ENCODE results near the gene P2RY12. TPM values are rescaled to one million over a fixed set of nuclear protein-coding genes. Genes with fewer than 3 reads are reported as not detected.

The P2RY12 gene
- total and polyA plus RNA-seq, 2 donors (not counting 1 experiment from before 2014, with no cell fraction given): 0.34 to 2.5 TPM

DNA sequence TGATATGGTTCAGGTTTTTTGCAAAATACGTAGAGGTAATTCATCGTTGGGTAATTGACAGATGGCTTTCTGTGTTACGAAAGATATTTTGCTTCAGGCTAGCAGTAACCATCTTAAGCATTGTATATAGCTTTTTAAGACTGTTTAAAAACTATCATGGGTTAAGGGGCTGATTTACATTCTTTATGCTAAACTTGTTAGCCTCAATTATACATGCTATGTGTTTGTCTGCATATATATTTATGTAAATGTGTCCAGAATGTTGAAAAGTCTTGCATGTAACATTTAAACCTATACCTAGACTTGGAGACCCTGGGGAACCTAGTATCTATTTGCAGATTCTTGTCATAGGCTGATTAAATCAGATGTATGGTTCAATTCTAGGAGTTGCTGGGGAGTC is 95.1 kb downstream of the P2RY12 start:
- DNase-seq (ENCODE audit: low read depth in 2 of 2): no peak
- Histone ChIP-seq H3K79me2 (ENCODE audit: control insufficient read depth, insufficient read depth, low read length) (no peaks in the 10 kb centered on the region), H3K27me3 (ENCODE audit: control insufficient read depth, insufficient read depth, low read length) (no peaks in the 10 kb centered on the region), H3K36me3 (ENCODE audit: control insufficient read depth, insufficient read depth, low read length) (no peaks in the 10 kb centered on the region), H3K4me2 (ENCODE audit: extremely low read depth, insufficient read depth, low read length) (no peak overlapping the region), H3K4me1 (ENCODE audit: control insufficient read depth, extremely low read depth, insufficient read depth, low read length) (no peaks in the 10 kb centered on the region), H3K27ac (ENCODE audit: insufficient read depth, low read length) (no peak overlapping the region), H4K20me1 (ENCODE audit: control insufficient read depth, extremely low read depth, insufficient read depth, low read length) (no peaks in the 10 kb centered on the region), H2AFZ (ENCODE audit: low read length) (no peak overlapping the region), H3K4me3 (replicated peaks in 1 of 4; ENCODE audit: control extremely low read depth in 1 of 4, insufficient read depth in 1 of 4, low read depth in 3 of 4, low read length in 4 of 4) (no peak overlapping the region), H3K9me3 (ENCODE audit: control insufficient read depth, insufficient read depth, low read depth, low read length) (no peaks in the 10 kb centered on the region), H3K9ac (ENCODE audit: insufficient read depth, low read length) (no peak overlapping the region)
- TF ChIP-seq, protein P1, sequence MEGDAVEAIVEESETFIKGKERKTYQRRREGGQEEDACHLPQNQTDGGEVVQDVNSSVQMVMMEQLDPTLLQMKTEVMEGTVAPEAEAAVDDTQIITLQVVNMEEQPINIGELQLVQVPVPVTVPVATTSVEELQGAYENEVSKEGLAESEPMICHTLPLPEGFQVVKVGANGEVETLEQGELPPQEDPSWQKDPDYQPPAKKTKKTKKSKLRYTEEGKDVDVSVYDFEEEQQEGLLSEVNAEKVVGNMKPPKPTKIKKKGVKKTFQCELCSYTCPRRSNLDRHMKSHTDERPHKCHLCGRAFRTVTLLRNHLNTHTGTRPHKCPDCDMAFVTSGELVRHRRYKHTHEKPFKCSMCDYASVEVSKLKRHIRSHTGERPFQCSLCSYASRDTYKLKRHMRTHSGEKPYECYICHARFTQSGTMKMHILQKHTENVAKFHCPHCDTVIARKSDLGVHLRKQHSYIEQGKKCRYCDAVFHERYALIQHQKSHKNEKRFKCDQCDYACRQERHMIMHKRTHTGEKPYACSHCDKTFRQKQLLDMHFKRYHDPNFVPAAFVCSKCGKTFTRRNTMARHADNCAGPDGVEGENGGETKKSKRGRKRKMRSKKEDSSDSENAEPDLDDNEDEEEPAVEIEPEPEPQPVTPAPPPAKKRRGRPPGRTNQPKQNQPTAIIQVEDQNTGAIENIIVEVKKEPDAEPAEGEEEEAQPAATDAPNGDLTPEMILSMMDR (conservative IDR thresholded peaks at IDR 0.05 in 1 of 2, IDR thresholded peaks at IDR 0.05 in 1 of 2; ENCODE audit: low read depth in 1 of 2, low read length in 2 of 2): no peak
- TF ChIP-seq EZH2 (IDR thresholded peaks at IDR 0.05; ENCODE audit: low read length, missing control alignments): no peak

Other genes starting within 250 kb of the P2RY12 start
- not detected in 2 replicates for gene GPR171, start 181.5 kb downstream of the P2RY12 start, total RNA-seq
- gene GPR171, start 181.5 kb downstream of the P2RY12 start, polyA plus RNA-seq: not detected in 2 replicates
- gene P2RY14, start 106.2 kb downstream of the P2RY12 start, total RNA-seq: not detected in 2 replicates
- gene P2RY14, start 106.2 kb downstream of the P2RY12 start, polyA plus RNA-seq: 0.09 and 0.26 TPM in 2 replicates
- 0.17 and 0.26 TPM in 2 replicates for gene GPR87, start 67.9 kb downstream of the P2RY12 start, total RNA-seq
- gene GPR87, start 67.9 kb downstream of the P2RY12 start, polyA plus RNA-seq: 0.05 and 0.11 TPM in 2 replicates
- gene P2RY13, start 55.2 kb downstream of the P2RY12 start, total RNA-seq: under 0.01 TPM in 1 of 2 replicates, not detected in the other
- gene P2RY13, start 55.2 kb downstream of the P2RY12 start, polyA plus RNA-seq: 0.03 TPM in 1 of 2 replicates, not detected in the other
- 45.9 and 55.0 TPM in 2 replicates for gene IGSF10, start 76.3 kb upstream of the P2RY12 start, total RNA-seq
- gene IGSF10, start 76.3 kb upstream of the P2RY12 start, polyA plus RNA-seq: 2.8 and 5.1 TPM in 2 replicates

Data from fibroblast of lung (primary cell).